GM06990 (cell line): ENCODE results near the gene TANC2.

Source experiments
- DNase-seq: peaks from one replicate; pipeline ENCODE4 v3.0.0-alpha.2; 2011; ENCODE audit not compliant: insufficient read length; ENCODE audit errors: extremely low read depth
- H3K27me3 ChIP-seq: replicated peaks from 2 replicates; pipeline ENCODE4 v1.6.0; 2011; ENCODE audit warnings: low read length; ENCODE audit not compliant: control insufficient read depth, insufficient read depth
- H3K36me3 ChIP-seq: 2 replicates; pipeline ENCODE4 v1.5.1; 2011; ENCODE audit warnings: low read length; ENCODE audit not compliant: control insufficient read depth, insufficient read depth
- H3K4me3 ChIP-seq: replicated peaks from 2 replicates; pipeline ENCODE4 v1.5.1; 2011; ENCODE audit warnings: low read depth, mild to moderate bottlenecking, control low read depth, low read length
- CTCF ChIP-seq: IDR thresholded peaks from 2 replicates; pipeline ENCODE4 v1.5.1; 2011; ENCODE audit warnings: low read length, control low read depth, mild to moderate bottlenecking, inconsistent platforms; ENCODE audit not compliant: insufficient read depth, poor library complexity, severe bottlenecking

Gene TANC2

GRCh38 chr17:62965686-62966425 is at the start of gene TANC2:
Gene TANC2 (plus strand): TSS chr17:62966235. CDS start chr17:63009560, 43,325 bp downstream.
- H3K27me3 ChIP-seq: no peaks in the 10 kb centered on the region; the same call in 1 of the 2 replicates
- peak within 1 kb of the TSS; percentile 63 for H3K4me3 ChIP-seq
- TF ChIP-seq CTCF: no peak
- no peaks in the 10 kb centered on the region for H3K36me3 ChIP-seq
- peak; percentile 50 for DNase-seq

- no peak for DNase-seq
- H3K27me3 ChIP-seq: no peaks in the 10 kb centered on the region
- H3K36me3 ChIP-seq: no peaks in the 10 kb centered on the region
- H3K4me3 ChIP-seq: no peak overlapping the region
- no peak for TF ChIP-seq CTCF
Measured at GRCh38 chr17:62916684-62917571, 49.1 kb upstream of the TANC2 start.

GRCh38 chr17:62919388-62919787 is 46.6 kb upstream of the TANC2 start:
- Histone ChIP-seq H3K36me3 (no peaks in the 10 kb centered on the region), H3K4me3 (no peak overlapping the region), H3K27me3 (no peaks in the 10 kb centered on the region; the same call in none of the 2 replicates)
- no peak for DNase-seq
- no peak for TF ChIP-seq CTCF

GRCh38 chr17:62920300-62920699 is 45.7 kb upstream of the TANC2 start:
- DNase-seq: no peak
- TF ChIP-seq CTCF: no peak
- Histone ChIP-seq H3K36me3 (no peaks in the 10 kb centered on the region), H3K4me3 (no peak overlapping the region), H3K27me3 (no peaks in the 10 kb centered on the region; the same call in none of the 2 replicates)

GRCh38 chr17:62921817-62922216 is 44.2 kb upstream of the TANC2 start:
- no peak for DNase-seq
- TF ChIP-seq CTCF: no peak
- no peaks in the 10 kb centered on the region; the same call in none of the 2 replicates for H3K27me3 ChIP-seq
- H3K36me3 ChIP-seq: no peaks in the 10 kb centered on the region
- no peak overlapping the region for H3K4me3 ChIP-seq
